ENCODE data around the gene SEC16A. TPM values are rescaled to one million over a fixed set of nuclear protein-coding genes. Genes with fewer than 3 reads are reported as not detected.

The SEC16A gene
- total RNA-seq, 2 donors from 2014 or later, result 32.6 to 41.6 TPM

DNA sequence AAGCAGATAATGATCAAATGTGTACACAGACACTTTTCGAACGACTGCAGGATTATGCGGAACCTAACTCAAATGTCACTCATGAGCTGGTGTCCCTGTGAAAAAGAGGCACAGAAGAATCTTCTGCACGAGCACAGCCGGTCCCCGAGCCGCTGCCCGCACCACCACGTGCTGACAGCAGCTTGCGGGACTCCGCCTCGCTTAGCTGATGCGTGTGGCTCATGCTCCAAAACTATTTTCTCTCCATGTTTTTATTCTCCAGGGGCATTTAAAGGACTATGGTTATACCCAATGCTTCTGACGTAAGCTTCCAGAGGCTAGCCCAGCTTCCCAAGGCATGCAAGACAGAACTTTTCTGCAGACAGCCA lies 9.5 kb downstream of the SEC16A start:
- Histone ChIP-seq H3K4me1 (no peaks in the 10 kb centered on the region), H3K27me3 (no peaks in the 10 kb centered on the region), H3K4me3 (no peak overlapping the region), H3K36me3 (peaks cover 82% of the 10 kb centered on the region), H3K27ac (no peak overlapping the region), H3K9me3 (no peaks in the 10 kb centered on the region)
- TF ChIP-seq, protein P1, sequence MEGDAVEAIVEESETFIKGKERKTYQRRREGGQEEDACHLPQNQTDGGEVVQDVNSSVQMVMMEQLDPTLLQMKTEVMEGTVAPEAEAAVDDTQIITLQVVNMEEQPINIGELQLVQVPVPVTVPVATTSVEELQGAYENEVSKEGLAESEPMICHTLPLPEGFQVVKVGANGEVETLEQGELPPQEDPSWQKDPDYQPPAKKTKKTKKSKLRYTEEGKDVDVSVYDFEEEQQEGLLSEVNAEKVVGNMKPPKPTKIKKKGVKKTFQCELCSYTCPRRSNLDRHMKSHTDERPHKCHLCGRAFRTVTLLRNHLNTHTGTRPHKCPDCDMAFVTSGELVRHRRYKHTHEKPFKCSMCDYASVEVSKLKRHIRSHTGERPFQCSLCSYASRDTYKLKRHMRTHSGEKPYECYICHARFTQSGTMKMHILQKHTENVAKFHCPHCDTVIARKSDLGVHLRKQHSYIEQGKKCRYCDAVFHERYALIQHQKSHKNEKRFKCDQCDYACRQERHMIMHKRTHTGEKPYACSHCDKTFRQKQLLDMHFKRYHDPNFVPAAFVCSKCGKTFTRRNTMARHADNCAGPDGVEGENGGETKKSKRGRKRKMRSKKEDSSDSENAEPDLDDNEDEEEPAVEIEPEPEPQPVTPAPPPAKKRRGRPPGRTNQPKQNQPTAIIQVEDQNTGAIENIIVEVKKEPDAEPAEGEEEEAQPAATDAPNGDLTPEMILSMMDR (IDR thresholded peaks at IDR 0.05), result no peak
- no peak for DNase-seq (ENCODE audit: low spot score)

DNA sequence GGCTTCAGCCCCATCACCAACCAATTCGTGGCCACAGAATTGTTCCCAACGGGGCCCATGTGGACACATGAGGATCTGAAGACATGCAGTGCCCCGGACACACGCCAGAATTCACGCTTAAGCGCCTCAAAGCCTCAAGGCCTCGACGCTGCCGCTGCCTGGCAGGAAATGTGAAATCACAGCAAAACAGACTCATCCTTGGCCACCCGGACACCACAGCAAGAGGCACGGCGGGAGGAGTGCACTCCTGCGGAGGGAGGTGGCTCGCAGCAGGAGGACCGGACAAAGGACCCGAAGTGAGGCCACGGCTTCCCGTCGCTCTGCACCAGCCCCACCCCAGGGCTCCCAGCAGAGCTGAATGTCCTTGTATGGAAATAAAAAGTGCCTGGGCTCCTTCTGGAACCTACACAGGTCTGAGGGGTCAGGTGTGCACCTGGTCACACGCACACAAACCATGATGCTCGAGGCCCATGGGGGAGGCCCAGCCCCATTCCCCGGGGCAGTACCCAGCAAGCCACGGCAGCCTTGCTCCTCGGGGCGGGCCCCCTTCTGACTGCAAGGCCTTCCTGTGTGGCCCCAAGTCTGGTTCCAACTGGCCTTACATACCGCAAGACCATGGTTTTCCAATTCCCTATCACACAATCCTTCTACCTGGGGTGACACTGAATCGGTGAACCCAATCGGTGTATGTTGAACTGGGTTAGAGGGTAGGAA lies 10.0 kb downstream of the SEC16A start:
- H3K9me3 ChIP-seq, result no peaks in the 10 kb centered on the region
- TF ChIP-seq, protein P1 (IDR thresholded peaks at IDR 0.05), result no peak
- DNase-seq (ENCODE audit: low spot score), result no peak
- H3K27ac ChIP-seq, result no peak overlapping the region
- H3K4me3 ChIP-seq, result no peak overlapping the region
- H3K27me3 ChIP-seq, result no peaks in the 10 kb centered on the region
- no peaks in the 10 kb centered on the region for H3K4me1 ChIP-seq
- peaks cover 88% of the 10 kb centered on the region for H3K36me3 ChIP-seq

DNA sequence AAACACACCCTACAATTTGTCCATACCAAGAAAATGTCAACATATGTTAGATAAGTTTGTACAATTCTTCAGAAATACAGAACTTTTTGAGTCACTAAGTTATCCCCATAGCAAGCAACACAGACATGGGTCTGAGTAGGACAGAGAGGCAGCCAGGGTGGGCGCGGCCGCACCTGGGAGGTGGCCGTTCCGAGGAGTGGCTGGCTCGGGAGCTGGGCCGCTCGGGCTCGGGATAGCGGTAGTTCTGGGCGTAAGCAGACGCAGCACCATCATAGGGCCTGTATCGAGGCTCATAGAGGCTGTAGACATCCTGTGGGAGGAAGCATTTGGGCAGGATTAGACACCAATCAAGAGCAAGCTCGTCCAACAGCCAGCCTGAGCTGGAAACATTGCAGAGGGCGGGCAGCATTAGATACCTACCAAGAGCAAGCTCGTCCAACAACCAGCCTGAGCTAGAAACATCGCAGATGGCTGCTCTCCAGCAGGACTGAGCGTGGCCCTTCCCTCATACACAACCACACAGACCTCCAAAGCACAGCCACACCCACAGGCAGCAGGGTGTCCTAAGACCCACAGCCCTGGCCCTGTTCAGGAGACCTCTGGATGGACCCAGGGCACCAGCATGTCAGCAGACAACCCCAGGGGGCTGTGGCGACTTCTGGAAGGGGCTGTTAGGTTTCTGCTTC lies 10.9 kb downstream of the SEC16A start:
- DNase-seq (ENCODE audit: low spot score), result no peak
- peaks cover 91% of the 10 kb centered on the region for H3K36me3 ChIP-seq
- TF ChIP-seq, protein P1 (IDR thresholded peaks at IDR 0.05), result no peak

DNA sequence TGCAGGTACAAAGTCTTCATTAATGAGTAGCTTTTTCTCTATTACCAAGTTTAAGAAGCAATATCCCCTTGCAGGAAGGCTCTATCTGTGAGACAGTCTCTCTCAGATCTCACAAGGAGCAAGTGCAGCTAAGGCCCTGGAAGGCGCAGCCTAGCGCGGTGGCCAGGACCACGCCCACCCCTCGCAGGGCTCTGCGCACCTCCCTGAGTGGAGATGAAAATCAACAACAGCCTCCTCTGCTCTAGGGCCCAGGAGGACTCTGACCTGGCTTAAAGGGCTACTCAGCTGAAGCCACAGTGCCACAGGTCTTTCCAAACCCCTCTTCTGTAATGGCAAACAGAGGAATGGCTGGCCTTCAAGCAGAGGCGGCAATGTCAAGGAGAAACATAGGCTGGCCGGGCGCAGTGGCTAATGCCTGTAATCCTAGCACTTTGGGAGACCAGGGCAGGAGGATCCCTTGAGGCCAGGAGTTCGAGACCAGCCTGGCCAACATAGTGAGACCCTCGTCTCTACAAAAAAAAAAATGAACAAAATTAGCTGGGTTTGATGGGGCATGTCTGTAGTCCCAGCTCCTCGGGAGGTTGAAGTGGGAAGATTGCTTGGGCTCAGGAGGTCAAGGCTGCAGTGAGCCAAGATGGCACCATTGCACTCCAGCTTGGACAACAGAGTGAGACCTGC lies 11.9 kb downstream of the SEC16A start:
- TF ChIP-seq, protein P1 (IDR thresholded peaks at IDR 0.05), result no peak
- Histone ChIP-seq H3K4me3 (no peak overlapping the region), H3K27ac (no peak overlapping the region)

More for the DNA sequence above, 10.9 kb downstream of the SEC16A start:
- H3K4me1 ChIP-seq, result no peaks in the 10 kb centered on the region
- no peak overlapping the region for H3K4me3 ChIP-seq
- no peak overlapping the region for H3K27ac ChIP-seq
- no peaks in the 10 kb centered on the region for H3K9me3 ChIP-seq
- H3K27me3 ChIP-seq, result no peaks in the 10 kb centered on the region

DNA sequence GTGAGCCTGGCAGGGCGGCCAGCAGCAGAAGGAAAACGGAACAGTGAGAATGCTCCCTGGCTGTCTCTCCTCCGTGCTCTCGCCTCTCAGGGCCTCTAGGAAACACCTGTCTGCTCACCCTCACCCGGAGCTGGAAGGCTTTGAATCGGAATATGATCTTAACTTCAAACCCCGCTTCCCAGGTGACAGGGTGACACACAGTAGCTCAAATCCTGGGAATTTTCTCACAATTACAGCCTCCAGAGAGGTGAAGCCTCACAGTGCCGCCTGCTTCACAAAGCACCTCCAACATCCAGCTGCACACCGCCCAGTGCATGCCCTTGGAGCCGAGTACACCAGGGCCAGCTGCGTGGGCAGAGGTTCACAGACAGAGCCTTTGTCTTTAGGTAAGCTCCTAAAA lies 12.5 kb downstream of the SEC16A start:
- Histone ChIP-seq H3K27me3 (no peaks in the 10 kb centered on the region), H3K9me3 (no peaks in the 10 kb centered on the region), H3K4me1 (no peaks in the 10 kb centered on the region), H3K27ac (no peak overlapping the region), H3K4me3 (no peak overlapping the region), H3K36me3 (peaks cover 91% of the 10 kb centered on the region)
- TF ChIP-seq, protein P1 (IDR thresholded peaks at IDR 0.05), result no peak
- DNase-seq (ENCODE audit: low spot score), result no peak

More for the DNA sequence above, 11.9 kb downstream of the SEC16A start:
- H3K27me3 ChIP-seq, result no peaks in the 10 kb centered on the region
- no peaks in the 10 kb centered on the region for H3K9me3 ChIP-seq
- H3K4me1 ChIP-seq, result no peaks in the 10 kb centered on the region
- DNase-seq (ENCODE audit: low spot score), result no peak
- H3K36me3 ChIP-seq, result peaks cover 91% of the 10 kb centered on the region
